ENCODE results near the gene EMC1.

DNA sequence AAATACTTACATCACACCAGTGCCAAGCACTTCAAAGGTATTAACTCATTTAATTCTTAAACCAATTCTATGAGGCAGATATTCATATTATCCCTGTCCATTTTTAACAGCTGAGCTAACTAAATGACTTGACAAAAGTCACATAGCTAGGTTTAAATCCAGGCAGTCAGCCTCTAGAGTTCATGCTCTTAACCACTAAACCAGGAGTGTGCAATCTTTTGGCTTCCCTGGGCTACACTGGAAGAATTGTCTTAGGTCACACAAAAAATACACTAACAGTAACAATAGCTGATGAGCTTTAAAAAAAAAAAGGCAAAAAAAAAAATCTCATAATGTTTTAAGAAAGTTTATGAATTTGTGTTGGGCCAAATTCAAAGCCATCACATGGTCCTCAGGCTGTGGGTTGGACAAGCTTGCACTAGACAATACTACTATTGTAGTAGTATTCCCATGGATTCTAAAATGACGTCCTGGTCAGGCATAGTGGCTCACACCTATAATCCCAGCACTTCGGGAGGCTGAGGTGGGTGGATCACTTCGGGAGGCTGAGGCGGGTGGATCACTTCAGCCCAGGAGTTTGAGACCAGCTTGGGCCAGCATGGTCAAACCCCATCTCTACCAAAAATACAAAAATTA, 51.2 kb downstream of the EMC1 start:
- no peak for TF ChIP-seq POLR2A (IDR thresholded peaks at IDR 0.05)
- TF ChIP-seq, protein P1, sequence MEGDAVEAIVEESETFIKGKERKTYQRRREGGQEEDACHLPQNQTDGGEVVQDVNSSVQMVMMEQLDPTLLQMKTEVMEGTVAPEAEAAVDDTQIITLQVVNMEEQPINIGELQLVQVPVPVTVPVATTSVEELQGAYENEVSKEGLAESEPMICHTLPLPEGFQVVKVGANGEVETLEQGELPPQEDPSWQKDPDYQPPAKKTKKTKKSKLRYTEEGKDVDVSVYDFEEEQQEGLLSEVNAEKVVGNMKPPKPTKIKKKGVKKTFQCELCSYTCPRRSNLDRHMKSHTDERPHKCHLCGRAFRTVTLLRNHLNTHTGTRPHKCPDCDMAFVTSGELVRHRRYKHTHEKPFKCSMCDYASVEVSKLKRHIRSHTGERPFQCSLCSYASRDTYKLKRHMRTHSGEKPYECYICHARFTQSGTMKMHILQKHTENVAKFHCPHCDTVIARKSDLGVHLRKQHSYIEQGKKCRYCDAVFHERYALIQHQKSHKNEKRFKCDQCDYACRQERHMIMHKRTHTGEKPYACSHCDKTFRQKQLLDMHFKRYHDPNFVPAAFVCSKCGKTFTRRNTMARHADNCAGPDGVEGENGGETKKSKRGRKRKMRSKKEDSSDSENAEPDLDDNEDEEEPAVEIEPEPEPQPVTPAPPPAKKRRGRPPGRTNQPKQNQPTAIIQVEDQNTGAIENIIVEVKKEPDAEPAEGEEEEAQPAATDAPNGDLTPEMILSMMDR (IDR thresholded peaks at IDR 0.05) = no peak

All from thyroid gland (tissue), 4 donors.